NCI-H510A (cell line): ENCODE measurements around the gene SLC27A5.
"Not testable (repeated sequence)": the region's sequence is repeated elsewhere in the genome, so short reads cannot be mapped to it uniquely, and the experiment has no call there.

ENCODE experiments used
- DNase-seq: peaks from one replicate; lab custom pipeline; 2025; lab: John Stamatoyannopoulos, UW

The SLC27A5 gene

GRCh38 chr19:58497634-58498170 is 14.1 kb downstream of the SLC27A5 start:
- DNase-seq: no peak

GRCh38 chr19:58492265-58492664 is 19.5 kb downstream of the SLC27A5 start:
- DNase-seq: no peak

GRCh38 chr19:58491393-58491792 is 20.4 kb downstream of the SLC27A5 start:
- DNase-seq: no peak

GRCh38 chr19:58484349-58484748 is 27.4 kb downstream of the SLC27A5 start:
- DNase-seq: not testable (repeated sequence)

GRCh38 chr19:58483776-58484175 is 28.0 kb downstream of the SLC27A5 start:
- no peak for DNase-seq

GRCh38 chr19:58482372-58482771 is 29.4 kb downstream of the SLC27A5 start:
- DNase-seq: no peak

- no peak for DNase-seq
Measured at GRCh38 chr19:58480831-58481230, 31.0 kb downstream of the SLC27A5 start.

- DNase-seq: no peak
Measured at GRCh38 chr19:58480481-58480830, 31.3 kb downstream of the SLC27A5 start.

GRCh38 chr19:58479736-58480480 is 31.9 kb downstream of the SLC27A5 start:
- no peak for DNase-seq

GRCh38 chr19:58479303-58479702 is 32.5 kb downstream of the SLC27A5 start:
- no peak for DNase-seq

- DNase-seq: no peak
Measured at GRCh38 chr19:58477871-58478270, 33.9 kb downstream of the SLC27A5 start.

GRCh38 chr19:58477130-58477529 is 34.7 kb downstream of the SLC27A5 start:
- DNase-seq: no peak

- DNase-seq: no peak
Measured at GRCh38 chr19:58476498-58477015, 35.2 kb downstream of the SLC27A5 start.

- DNase-seq: peak; percentile 93
Measured at GRCh38 chr19:58475714-58476497, 35.9 kb downstream of the SLC27A5 start, which contains the start of gene ZNF446. Gene ZNF446, plus strand, starts transcription at chr19:58476352. Its CDS starts 867 bp downstream, at chr19:58477219.

GRCh38 chr19:58474997-58475713 is 36.6 kb downstream of the SLC27A5 start:
- DNase-seq: no peak

- no peak for DNase-seq
Measured at GRCh38 chr19:58474291-58474996, 37.3 kb downstream of the SLC27A5 start.

- DNase-seq: no peak
Measured at GRCh38 chr19:58473775-58474174, 38.0 kb downstream of the SLC27A5 start.

- no peak for DNase-seq
Measured at GRCh38 chr19:58471736-58472135, 40.1 kb downstream of the SLC27A5 start.

GRCh38 chr19:58470837-58471543 is 40.8 kb downstream of the SLC27A5 start:
- DNase-seq: not testable (repeated sequence)

GRCh38 chr19:58469241-58470013 is 42.4 kb downstream of the SLC27A5 start:
- DNase-seq: no peak
